ENCODE results near the gene TMEM270. TPM values are rescaled to one million over a fixed set of nuclear protein-coding genes. Genes with fewer than 3 reads are reported as not detected.
"Not testable (repeated sequence)": the region's sequence is repeated elsewhere in the genome, so short reads cannot be mapped to it uniquely, and the experiment has no call there.

The TMEM270 gene
- total RNA-seq (2014; rRNA removed): not detected in 2 replicates
- 0.07 TPM for polyA plus RNA-seq (2012)

DNA sequence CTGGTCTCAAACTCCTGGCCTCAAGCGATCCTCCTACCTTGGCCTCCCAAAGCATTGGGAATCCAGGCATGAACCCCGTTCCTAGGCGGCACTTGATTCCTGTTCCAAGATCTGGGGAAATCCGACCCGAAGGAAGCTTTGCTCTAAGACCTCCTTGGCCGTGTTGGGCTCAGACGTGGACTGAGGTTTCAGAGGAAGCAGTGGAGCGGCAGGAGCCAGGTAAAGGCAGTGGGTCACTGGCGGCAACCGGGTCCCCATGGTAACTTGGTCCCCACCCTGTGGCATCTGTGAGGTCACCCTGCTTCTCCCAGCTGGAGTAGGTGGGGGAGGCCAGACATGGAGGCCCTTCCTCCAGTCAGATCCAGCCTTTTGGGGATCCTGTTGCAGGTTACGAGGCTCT is at the start of gene TMEM270:
Gene TMEM270 (plus strand): TSS at position 301 of the 400 bp plus-strand sequence. CDS start 36 bp downstream, at position 337.
- no peak for DNase-seq (ENCODE audit: low read depth)

DNA sequence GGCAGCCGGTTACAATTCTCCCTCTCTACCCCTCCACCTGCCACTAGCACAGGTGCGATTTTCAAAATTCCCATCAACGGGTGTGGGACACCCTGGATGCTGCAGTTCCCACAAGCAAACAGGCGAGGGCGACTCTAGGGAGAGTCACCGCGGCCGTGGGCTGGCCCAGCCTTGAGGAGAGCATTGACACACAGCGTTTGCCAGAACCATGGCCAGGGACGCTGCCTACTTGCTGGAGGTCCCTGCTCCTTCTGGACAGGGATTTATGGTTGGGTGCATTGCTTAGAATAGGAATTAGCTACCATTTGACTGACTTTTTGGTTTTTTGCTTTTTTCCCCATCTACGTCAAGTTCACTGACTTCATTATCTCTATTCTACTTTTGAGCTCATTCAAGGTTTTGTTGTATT is 49.2 kb upstream of the TMEM270 start:
- peak; percentile 57 for DNase-seq (ENCODE audit: low read depth)

DNA sequence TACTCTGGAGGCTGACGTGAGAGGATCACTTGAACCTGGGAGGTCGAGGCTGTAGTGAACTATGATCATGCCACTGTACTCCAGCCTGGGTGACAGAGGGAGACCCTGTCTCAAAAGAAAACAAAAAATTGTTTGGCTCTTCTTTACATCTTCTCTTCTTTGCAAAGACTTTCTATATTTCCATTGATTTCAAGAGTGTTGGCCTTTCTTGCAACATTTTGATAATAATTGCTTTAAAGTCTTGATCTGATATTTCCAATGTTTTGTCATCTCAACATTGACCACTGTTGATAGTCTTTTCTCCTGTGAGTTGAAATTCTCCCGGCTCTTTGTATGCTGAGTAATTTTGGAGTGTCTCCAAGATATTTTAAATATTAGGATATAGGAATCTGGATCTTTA is 48.0 kb upstream of the TMEM270 start:
- DNase-seq (ENCODE audit: low read depth): no peak

- DNase-seq (ENCODE audit: low read depth): no peak
Measured at GRCh38 chr7:73815436-73815835, 45.5 kb upstream of the TMEM270 start.

DNA sequence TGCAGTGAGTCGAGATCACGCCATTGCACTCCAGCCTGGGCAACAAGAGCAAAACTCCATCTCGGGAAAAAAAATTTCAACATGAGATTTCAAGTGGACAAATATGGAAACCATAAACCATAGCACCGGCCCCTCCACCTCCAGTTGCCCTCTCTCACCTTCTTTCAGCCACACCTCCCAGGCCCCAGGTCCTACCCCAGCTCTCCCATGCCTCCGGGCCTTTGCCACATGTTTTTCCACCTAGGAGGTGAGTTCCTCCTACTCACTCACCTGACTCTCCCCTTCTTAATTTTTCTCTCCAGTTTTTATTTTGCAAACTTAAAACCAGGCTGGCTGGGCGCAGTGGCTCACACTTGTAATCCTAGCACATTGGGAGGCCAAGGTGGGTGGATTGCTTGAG is 43.8 kb upstream of the TMEM270 start:
- DNase-seq (ENCODE audit: low read depth): no peak

GRCh38 chr7:73820013-73820412 is 40.9 kb upstream of the TMEM270 start:
- DNase-seq (ENCODE audit: low read depth): no peak

DNA sequence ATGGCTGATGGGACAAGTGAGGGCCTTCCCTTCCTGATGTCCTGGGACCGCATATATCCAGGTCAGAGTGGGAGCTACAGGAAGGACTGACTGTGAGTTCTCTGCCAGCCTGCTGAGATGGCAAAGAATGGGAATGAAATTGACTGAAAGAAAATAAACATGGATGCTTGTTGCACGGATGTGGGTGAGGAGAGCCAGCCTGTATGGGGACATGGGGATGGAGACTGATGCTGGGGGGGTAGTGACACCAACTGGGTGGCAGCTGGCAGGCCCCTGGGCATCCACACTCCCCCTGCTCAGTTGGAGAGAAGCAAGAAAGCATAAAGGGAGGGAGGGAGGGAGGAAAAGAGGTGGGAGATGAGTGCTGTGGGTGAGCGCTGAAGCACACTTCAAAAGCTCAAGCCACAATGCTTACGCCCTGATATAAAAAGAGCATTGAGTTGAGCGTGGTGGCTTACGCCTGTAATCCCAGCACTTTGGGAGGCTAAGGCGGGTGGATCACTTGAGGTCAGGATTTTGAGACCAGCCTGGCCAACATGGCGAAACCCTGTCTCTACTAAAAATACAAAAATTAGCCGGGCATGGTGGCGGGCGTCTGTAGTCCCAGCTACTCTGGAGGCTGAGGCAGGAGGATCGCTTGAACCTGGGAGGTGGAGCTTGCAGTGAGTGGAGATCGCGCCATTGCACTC is 39.2 kb upstream of the TMEM270 start:
- not testable (repeated sequence) for DNase-seq (ENCODE audit: low read depth)

DNA sequence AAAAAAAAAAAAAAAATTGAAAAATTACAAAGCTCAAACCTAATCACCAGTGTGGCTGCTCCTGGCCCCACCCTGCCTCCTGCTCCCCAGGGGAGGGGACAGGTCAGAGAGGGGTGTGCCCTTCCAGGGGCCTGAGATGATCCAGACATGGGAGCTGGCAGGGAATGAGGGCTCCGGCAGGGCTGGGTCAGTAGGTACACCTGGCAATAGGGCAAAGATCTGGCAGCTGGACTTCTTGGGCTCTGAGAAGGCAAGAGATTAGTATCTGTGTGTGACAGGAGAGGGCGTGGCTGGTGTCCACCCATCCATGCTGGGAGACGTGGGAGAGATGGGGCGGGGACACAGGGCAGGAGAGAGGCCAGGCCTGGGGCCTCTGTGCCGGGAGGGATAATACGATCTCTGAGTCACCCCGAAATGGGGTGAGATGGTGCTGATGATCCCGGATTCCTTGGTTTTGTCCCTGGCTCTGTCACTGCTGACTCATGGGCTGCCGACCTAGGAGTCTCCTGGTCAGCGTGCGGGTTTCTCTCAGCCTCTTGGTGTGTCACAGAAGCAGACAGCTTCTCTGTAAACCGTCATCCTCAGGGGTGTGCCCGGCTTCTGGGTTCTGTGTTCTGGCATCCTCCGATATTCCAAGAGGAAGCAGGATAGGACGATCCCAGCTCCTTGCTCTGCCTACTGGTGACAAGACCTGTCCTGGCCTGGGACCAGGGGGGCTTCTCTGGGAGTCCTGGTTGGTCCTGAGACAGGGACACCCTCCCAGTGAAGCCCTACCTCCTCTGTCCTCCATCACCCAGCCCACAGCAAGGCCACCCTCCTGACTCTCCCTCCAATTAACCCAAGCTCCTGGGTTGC is 38.4 kb upstream of the TMEM270 start:
- DNase-seq (ENCODE audit: low read depth): peak; percentile 100

GRCh38 chr7:73823257-73823656 is 37.7 kb upstream of the TMEM270 start:
- no peak for DNase-seq (ENCODE audit: low read depth)

GRCh38 chr7:73823873-73824592 is 36.9 kb upstream of the TMEM270 start:
- no peak for DNase-seq (ENCODE audit: low read depth)

DNA sequence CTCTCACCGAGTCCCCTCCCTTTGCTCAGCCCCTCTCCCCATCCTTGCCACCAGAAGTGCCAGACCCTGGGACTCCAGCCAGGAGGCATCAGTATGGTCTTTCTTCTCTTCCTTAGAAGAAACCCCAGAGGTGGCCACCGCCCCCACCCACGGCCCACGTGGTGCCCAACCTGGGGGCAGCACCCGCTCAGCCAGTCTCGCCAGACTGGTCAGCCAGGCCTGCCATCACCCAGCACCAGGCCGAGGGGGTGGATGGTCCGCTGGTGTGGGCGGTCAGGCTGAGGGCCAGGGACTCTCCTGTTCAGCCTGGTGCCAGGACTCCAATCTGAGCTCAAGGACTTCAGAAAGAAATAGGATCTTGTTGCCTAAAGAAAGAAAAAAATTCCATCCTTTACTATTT is 36.0 kb upstream of the TMEM270 start:
- no peak for DNase-seq (ENCODE audit: low read depth)

GRCh38 chr7:73827567-73828106 is 33.3 kb upstream of the TMEM270 start:
- peak; percentile 15 for DNase-seq (ENCODE audit: low read depth)

DNA sequence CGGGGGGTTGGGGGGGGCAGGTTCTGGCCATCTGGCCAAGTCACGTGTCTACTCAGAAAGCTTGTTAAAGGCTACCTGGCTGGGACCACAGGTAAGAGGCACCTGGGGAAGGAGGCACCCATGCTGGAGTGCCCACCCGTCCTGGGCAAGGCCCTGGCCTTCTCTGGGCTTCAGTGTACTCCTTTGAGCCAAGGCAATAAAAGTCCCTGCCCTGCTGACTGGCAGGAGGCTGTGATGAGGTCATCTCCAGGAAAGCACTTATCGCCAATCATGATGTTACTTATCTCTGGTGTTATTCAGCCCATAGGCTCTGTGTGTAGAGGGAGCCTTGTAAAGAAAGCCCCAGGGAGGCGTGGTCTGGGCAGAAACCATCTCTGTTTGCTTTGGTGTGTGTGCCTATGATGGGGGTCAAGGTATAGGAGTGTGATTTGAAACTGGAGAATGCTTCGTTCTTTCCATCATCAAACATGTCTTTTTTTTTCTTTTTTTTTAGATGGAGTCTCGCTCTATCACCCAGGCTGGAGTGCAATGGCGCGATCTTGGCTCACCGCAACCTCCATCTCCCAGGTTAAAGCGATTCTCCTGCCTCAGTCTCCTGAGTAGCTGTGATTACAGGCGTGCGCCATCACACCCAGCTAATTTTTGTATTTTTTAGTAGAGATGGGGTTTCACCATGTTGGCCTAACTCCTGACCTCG is 32.7 kb upstream of the TMEM270 start:
- peak; percentile 62 for DNase-seq (ENCODE audit: low read depth)

GRCh38 chr7:73828972-73829371 is 32.0 kb upstream of the TMEM270 start:
- DNase-seq (ENCODE audit: low read depth): no peak

DNA sequence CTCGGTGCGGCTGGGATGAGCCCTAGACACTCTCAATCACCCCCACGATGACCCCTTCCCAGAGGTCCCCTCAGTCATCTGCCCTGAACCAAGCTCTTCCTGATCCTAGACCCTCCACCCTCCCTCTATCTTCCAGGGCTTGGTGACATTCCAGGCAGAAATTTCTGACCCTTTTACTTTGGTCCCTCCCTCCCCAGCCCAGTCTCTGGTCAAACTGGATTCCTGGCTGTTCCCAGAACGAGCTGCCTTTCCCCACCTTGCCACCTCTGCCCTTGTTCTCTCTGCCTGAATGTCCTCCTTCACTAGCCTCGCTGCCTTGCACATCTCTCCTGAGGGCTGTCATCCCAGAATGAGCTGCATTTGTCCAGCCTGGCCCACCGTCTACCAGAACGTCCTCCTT is 31.5 kb upstream of the TMEM270 start:
- no peak for DNase-seq (ENCODE audit: low read depth)

DNA sequence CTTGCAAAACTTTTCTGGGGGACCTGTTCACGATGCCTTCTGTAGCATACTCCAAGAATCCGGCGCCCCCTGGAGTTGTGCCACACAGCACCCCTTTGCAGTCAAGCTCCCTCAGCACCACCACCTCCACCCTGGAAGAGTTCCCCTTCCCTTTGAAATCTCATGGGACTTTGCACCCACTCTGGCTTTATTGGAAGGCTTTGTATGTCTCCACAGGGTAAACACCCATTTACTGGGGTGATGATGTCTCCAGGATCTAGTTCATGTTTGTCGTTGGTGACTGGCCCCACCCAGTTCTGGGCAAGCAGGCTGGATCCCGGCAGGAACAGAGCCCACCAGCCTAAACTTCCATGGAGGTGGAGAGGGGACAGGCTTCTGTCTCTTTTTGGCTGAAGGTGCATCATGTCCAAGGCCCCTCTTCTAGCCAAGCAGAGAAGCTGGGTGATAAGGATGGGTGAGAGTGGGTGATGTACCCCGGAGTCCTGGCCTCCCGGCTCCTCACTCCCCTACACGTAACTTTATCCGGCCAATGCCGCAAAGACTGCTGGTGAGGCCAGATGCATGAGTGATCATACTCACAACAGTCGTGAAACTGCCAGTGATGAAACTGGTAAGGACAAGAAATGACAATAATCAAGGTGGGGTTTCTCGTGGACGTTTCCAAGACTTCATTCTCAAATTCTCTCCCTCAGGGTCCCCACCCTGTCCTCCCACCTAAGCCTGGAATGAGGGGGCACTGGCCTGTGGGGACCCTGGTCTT is 30.9 kb upstream of the TMEM270 start:
- no peak for DNase-seq (ENCODE audit: low read depth)

GRCh38 chr7:73830681-73831583 is 30.0 kb upstream of the TMEM270 start, which contains the start of gene CLDN4:
CLDN4 (plus strand) TSS chr7:73830996; CDS start chr7:73831202, 206 bp downstream.
- DNase-seq (ENCODE audit: low read depth): peak; percentile 14

DNA sequence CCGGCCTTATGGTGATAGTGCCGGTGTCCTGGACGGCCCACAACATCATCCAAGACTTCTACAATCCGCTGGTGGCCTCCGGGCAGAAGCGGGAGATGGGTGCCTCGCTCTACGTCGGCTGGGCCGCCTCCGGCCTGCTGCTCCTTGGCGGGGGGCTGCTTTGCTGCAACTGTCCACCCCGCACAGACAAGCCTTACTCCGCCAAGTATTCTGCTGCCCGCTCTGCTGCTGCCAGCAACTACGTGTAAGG is 29.4 kb upstream of the TMEM270 start:
- DNase-seq (ENCODE audit: low read depth): no peak

GRCh38 chr7:73831834-73832651 is 28.9 kb upstream of the TMEM270 start:
- no peak for DNase-seq (ENCODE audit: low read depth)

Measured in LHCN-M2 (cell line).